DOHH2 (cell line): ENCODE results near the gene CYP21A2.

ENCODE experiments used
- H3F3A ChIP-seq: fragments of 200-600 bp; sonication (generic), shearing (Covaris generic); 2 replicates; pipeline ENCODE4 v1.6.0; 2016; ENCODE audit warnings: antibody characterized with exemption, mild to moderate bottlenecking; ENCODE audit not compliant: control insufficient read depth, insufficient read depth
- H3K27ac ChIP-seq: fragments of 200-600 bp; sonication (generic); 2 replicates; pipeline ENCODE4 v1.5.1; 2014; ENCODE audit warnings: low read depth, mild to moderate bottlenecking, low read length, moderate library complexity
- H3K27me3 ChIP-seq: fragments of 200-600 bp; sonication (generic); 2 replicates; pipeline ENCODE4 v1.6.1; 2014; ENCODE audit warnings: mild to moderate bottlenecking, low read length, mixed read lengths; ENCODE audit not compliant: control insufficient read depth
- H3K36me3 ChIP-seq: fragments of 200-600 bp; sonication (generic); 2 replicates; pipeline ENCODE4 v1.6.1; 2014; ENCODE audit warnings: mild to moderate bottlenecking, low read length, moderate library complexity, mixed read lengths; ENCODE audit not compliant: control insufficient read depth
- H3K4me1 ChIP-seq: fragments of 200-600 bp; sonication (generic); 2 replicates; pipeline ENCODE4 v1.6.1; 2014; ENCODE audit warnings: mild to moderate bottlenecking, low read length, mixed read lengths; ENCODE audit not compliant: control insufficient read depth
- H3K4me2 ChIP-seq: fragments of 200-600 bp; sonication (generic); 2 replicates; pipeline ENCODE4 v1.6.0; 2014; ENCODE audit warnings: mild to moderate bottlenecking, low read length, moderate library complexity
- H3K4me3 ChIP-seq: fragments of 200-600 bp; sonication (generic); 2 replicates; pipeline ENCODE4 v1.5.1; 2014; ENCODE audit warnings: mild to moderate bottlenecking, low read length, mixed read lengths
- H3K79me2 ChIP-seq: fragments of 200-600 bp; sonication (generic); 2 replicates; pipeline ENCODE4 v1.6.1; 2014; ENCODE audit warnings: mild to moderate bottlenecking, low read length, mixed read lengths; ENCODE audit not compliant: control insufficient read depth
- H3K9me2 ChIP-seq: fragments of 200-600 bp; sonication (generic); replicated peaks from 2 replicates; pipeline ENCODE4 v1.6.1; 2014; ENCODE audit warnings: mild to moderate bottlenecking, low read length, mixed read lengths; ENCODE audit not compliant: control insufficient read depth
- H3K9me3 ChIP-seq: fragments of 200-600 bp; sonication (generic); 2 replicates; pipeline ENCODE4 v1.6.1; 2014; ENCODE audit warnings: antibody characterized with exemption, low read length, mixed read lengths; ENCODE audit not compliant: control insufficient read depth, insufficient read depth
- H4K20me1 ChIP-seq: fragments of 200-600 bp; sonication (generic); 2 replicates; pipeline ENCODE4 v1.6.0; 2014; ENCODE audit warnings: low read depth, mild to moderate bottlenecking, antibody characterized with exemption, low read length, moderate library complexity; ENCODE audit not compliant: control insufficient read depth, insufficient read depth
- CTCF ChIP-seq: fragments of 200-600 bp; sonication (generic); IDR thresholded peaks from one replicate; pipeline ENCODE4 v1.5.1; 2014; ENCODE audit warnings: antibody characterized with exemption, mild to moderate bottlenecking, low read depth, low read length; ENCODE audit not compliant: poor library complexity, severe bottlenecking
- EZH2phosphoT487 ChIP-seq: fragments of 200-600 bp; sonication (generic); IDR thresholded peaks from 2 replicates; pipeline ENCODE4 v1.6.1; 2017; ENCODE audit warnings: borderline replicate concordance, mild to moderate bottlenecking, antibody characterized with exemption, low read length, moderate library complexity, mixed read lengths

The CYP21A2 gene

GRCh38 chr6:32057966-32058365, 19.8 kb downstream of the CYP21A2 start:
- H3K79me2 ChIP-seq = no peaks in the 10 kb centered on the region
- no peaks in the 10 kb centered on the region for H3K9me3 ChIP-seq
- TF ChIP-seq EZH2phosphoT487 (no peak), CTCF (no peak)
- no peaks in the 10 kb centered on the region for H3K27me3 ChIP-seq
- H3K27ac ChIP-seq = no peak overlapping the region
- H3K4me1 ChIP-seq = no peaks in the 10 kb centered on the region
- no peaks in the 10 kb centered on the region for H3K36me3 ChIP-seq
- no peaks in the 10 kb centered on the region for H3K9me2 ChIP-seq
- H3K4me2 ChIP-seq = no peak overlapping the region
- H3F3A ChIP-seq = no peaks in the 10 kb centered on the region
- H3K4me3 ChIP-seq = no peak overlapping the region
- H4K20me1 ChIP-seq = no peaks in the 10 kb centered on the region

- H3K4me1 ChIP-seq = no peaks in the 10 kb centered on the region
- no peak overlapping the region for H3K4me2 ChIP-seq
- H3K9me3 ChIP-seq = no peaks in the 10 kb centered on the region
- TF ChIP-seq EZH2phosphoT487 (no peak), CTCF (no peak)
- H3K9me2 ChIP-seq = no peaks in the 10 kb centered on the region
- H3F3A ChIP-seq = no peaks in the 10 kb centered on the region
- no peaks in the 10 kb centered on the region for H3K36me3 ChIP-seq
- H3K4me3 ChIP-seq = no peak overlapping the region
- no peaks in the 10 kb centered on the region for H3K79me2 ChIP-seq
- H4K20me1 ChIP-seq = no peaks in the 10 kb centered on the region
- no peaks in the 10 kb centered on the region for H3K27me3 ChIP-seq
- H3K27ac ChIP-seq = no peak overlapping the region
These were observed 20.3 kb downstream of the CYP21A2 start for GRCh38 chr6:32058511-32058963.

GRCh38 chr6:32060966-32061655, 22.9 kb downstream of the CYP21A2 start:
- no peak overlapping the region for H3K4me2 ChIP-seq
- H3F3A ChIP-seq = no peaks in the 10 kb centered on the region
- TF ChIP-seq EZH2phosphoT487 (no peak), CTCF (no peak)
- H3K79me2 ChIP-seq = no peaks in the 10 kb centered on the region
- H3K36me3 ChIP-seq = no peaks in the 10 kb centered on the region
- H3K27me3 ChIP-seq = no peaks in the 10 kb centered on the region
- no peaks in the 10 kb centered on the region for H3K9me3 ChIP-seq
- H3K4me1 ChIP-seq = no peaks in the 10 kb centered on the region
- no peaks in the 10 kb centered on the region for H3K9me2 ChIP-seq
- H3K4me3 ChIP-seq = no peak overlapping the region
- no peaks in the 10 kb centered on the region for H4K20me1 ChIP-seq
- no peak overlapping the region for H3K27ac ChIP-seq
